Measurements from ENCODE around the gene ADARB1.

ADARB1 gene

DNA sequence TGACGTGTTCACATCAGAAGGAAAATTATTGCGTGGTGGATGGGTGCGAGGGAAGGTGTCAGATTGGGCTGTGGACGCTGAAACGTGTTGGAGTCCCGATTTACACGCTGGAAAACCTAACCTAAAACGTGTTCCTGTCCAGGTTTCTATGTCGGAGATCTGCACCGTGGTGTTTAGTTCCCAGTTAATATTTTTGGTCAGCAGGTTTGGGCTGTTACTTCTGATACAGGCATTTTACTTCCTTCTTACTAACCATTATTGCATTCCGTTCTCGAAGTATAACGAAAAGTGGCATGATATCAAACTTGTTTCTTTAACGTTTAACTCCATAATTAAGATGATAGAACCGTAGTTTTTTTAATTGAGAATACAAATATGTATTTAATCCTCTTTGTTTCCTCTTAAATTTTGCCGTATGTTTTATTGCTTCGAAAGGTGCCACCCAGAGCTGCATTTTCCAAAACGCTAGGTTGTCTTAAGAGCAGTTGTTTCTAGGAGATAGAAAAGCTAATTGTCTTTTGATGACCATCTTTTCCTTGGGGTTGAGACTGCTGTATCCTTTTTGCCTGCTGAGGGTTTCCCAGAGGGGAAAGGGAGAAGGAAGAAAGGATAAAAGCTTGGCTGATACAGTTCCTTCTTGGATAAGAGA is 1.3 kb downstream of the ADARB1 start:
- DNase-seq (ENCODE audit: low read depth in 2 of 2) = no peak

DNA sequence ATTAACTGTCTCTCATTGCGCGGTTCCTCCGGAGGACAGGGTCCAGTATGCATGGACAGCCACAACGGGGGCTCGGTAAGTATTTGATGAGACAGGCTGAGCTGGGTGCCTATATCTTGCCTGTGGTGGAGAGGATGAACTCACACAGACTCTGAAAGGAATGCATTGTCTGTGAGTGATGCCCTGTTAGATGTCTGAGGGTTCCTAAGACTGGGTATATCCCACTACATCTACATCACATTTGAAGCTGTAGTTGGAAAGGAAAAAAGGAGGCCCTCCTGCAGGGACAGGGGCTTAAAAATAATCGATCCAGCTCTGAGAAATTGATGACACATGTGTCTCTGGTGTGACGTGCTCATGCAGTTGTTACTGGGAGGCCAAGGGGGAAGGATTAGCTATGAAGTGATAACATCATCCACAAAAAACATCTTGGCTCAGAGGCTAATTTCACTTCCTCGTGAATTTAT is 1.9 kb downstream of the ADARB1 start:
- DNase-seq (ENCODE audit: low read depth in 2 of 2) = no peak

DNA sequence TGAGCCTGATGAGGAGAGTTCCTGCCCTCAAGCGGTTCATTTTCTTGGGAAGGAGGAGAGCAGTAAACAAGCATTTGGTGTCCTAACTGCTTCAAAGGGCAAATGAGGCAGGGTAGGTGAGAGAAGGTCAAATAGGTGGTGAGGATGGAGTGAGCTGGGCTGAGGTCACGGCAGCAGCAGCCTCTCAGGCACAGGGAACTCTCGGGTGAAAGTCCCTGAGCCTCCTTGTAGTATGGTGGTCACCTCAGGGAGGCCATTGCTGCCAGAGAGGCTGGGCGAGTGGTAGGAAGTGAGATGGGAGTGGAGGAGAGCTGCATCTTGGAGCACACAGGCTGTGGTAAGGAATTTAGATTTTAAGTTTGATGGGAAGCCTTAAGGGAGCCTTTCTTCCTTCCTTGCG is 4.0 kb downstream of the ADARB1 start:
- no peak for DNase-seq (ENCODE audit: low read depth in 2 of 2)

DNA sequence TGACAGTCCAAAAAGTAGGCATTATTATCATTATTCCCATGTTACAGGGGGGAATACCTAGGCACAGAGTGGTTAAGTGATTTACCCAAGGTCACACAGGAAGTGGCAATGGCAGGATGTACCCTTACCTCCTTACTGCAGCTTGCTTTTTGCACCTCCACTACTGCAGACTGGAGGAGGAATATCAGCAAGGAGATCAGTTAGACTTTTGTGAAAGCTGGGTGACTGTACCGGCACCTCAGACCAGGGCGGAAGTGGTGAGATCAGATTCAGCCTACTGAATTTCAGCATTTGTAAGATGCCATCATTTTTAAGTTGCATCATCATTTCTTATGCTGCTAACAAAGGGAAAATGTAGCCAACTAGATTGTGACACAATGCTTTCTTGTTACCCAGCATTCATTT is 4.5 kb downstream of the ADARB1 start:
- DNase-seq (ENCODE audit: low read depth in 2 of 2) = peak; percentile 45 to 70

DNA sequence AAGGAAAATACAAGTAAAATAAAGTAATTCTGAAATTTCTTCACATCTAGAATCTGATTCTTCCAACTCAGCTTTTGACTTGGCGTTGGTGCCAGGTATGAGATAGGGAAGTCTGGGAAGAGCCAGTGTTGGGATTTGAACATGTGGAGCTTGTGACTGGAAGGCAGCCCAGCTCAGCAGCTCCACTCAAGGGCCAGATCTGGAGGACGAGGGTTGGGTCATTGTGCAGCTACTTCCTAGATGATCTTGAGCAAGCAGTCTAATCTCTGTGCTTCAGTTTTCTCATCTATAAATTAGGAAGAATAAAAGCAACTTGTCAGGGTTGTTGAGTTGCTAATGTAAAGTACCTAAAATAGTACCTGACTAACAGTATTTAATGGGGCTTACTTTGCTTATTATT is 5.0 kb downstream of the ADARB1 start:
- no peak for DNase-seq (ENCODE audit: low read depth in 2 of 2)

DNA sequence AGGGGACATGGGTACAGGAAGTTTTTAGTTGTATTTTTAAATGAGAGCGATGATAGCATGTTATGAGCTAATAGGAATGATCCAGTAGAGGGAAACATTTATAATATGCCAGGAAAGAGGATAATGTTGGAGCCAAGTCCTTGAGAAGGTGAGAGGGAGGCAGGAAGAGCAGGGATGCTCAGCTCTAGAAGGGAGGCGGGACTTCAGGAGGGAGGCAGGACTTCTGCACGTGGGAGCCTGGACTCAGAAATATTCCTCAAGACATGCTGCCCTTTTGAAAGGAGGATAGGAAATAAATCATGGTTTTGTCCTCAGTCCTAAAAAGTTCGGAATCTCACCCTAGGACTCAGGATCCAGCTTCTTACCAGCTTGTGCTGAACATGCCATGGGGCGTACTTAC is 5.9 kb downstream of the ADARB1 start:
- no peak for DNase-seq (ENCODE audit: low read depth in 2 of 2)

DNA sequence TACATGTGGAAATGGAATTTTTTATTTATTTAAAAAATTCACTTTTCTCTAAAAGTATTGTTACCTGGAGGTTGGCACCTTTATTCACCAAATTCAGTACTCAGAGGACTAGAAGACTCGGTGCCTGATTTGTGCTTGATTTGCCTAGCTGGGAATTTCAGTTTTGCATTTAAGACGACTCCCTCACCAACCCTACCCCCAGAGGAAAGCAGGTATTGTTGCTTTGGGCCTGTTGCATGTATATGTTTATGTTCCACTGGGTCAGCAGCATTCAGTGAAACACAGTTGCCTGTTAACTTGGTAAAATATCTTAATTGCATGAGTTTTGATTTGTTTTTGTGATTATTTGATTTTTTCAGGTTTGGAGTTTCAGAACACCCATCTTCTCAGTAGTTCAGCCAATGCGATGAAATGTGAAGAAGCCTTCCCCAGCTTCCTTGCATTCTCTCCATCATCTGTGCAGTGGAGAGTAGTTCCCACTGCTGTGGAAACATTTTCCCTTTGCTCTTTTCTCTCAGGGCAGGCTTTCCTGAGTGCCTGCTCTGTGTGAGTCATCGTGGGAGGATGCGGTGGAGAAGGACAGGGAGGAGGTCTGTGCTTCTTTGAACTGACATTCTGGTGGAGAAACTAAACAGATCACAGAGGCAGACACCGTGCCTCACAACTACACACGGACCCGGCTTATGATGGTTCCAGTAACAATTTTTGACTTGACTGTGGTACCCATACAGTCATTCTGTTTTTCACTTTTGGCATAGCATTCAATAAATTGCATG is 6.4 kb downstream of the ADARB1 start:
- DNase-seq (ENCODE audit: low read depth in 2 of 2) = no peak

DNA sequence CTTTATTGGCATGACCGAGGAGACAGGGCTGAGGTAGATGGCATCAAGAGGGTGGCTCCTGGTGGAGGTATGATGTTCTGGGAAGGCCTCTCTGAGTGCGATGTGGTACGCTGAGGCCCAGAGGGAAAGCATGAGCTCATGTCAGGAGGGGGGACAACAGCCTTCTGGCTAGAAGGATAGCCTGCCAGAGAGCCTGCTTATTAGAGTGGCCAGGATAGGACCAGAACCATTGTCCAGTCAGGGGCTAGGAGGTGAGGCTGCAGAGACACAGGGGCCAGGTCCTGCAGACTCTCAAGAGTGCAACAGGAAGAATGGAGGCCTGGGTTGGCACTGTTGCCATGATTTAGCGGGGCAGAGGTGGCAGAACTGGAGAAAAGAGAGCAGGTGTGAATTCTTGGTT is 7.3 kb downstream of the ADARB1 start:
- no peak for DNase-seq (ENCODE audit: low read depth in 2 of 2)

DNA sequence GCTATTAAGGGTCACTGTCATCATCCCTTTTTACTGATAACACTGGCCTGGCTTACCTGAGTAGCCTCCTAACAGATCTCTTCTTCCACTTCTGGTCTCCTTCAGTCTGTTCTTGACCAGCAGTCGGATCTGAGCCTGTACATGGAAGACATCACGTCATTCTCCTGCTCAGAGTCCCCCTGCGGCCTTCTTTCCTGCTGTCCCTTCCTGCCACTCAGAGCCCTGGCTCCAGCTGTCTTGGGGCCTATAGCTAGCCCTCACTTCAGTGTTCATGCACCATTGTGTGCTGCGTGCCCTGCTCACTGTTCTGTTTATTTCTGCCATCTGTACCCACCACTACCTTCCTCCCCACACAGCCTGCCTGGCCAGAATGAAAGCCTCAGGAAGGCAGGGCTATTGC is 8.4 kb downstream of the ADARB1 start:
- DNase-seq (ENCODE audit: low read depth in 2 of 2) = no peak

DNA sequence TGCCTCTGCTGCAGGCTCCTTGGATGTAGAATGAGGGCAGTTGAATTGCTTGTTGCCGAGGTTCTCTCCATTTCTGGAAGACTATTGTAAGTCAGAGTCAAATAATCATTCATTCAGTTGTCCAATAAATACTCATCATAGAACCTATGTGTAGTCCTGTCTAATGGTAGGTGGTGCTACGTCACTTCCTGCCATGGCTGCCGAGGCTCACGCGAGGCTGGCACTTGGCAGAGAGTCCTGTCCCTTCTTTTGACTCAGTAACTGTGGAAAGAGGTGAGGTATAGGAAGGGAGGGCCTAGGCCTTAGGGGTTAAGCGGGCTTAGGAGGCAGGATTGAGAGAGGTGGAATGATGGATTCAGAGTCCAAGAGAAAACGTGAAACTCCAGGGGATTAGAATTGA is 9.7 kb downstream of the ADARB1 start:
- no peak for DNase-seq (ENCODE audit: low read depth in 2 of 2)

DNA sequence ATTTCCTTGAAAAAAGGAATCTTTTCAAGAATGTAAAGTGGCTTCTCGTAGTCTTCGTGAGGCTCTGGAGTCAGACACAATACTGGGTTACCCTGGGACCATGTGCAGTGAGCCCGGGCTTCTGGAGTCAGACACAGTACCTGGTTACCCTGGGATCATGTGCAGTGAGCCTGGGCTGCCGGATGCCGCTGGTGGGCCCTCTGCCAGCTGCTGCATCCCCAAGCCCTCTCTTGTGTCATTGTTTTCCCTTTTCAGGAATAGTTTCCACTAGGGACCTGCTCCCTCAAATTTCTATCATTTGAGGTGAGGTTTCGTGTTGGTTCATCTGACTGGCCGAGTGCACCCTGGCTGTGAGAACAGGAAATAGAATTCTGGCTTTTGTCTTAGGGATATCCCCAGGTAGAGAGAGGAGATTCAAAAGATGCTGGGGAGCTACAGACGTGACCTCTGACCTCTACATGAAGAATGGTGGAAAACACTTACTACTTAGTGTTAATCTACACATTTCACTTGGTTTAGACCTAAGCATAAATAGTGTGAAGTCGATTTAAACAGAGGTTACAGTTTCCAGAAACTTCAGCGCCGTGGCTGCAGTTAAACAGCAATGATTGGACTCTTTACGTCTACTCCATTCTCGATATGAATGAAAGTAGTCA is 10.6 kb downstream of the ADARB1 start:
- no peak for DNase-seq (ENCODE audit: low read depth in 2 of 2)

DNA sequence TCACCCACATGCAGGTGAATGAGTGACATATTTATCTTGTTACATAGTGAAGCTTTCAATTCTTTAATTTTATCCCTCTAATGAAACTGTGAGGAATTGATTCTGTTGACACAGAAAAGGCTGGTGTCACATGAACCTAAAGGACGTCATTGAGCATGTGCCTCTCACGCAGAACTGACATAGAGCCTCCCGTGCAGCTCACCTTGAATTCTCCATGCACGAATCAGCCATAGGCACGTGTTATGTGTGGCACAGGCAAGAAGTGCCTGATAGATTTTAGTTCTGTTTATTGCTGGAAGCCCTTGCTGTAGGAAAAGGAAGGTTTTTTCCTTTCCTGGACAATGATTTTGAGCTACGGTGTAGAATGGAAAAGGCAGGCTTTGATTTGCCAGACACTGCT is 11.3 kb downstream of the ADARB1 start:
- DNase-seq (ENCODE audit: low read depth in 2 of 2) = no peak

DNA sequence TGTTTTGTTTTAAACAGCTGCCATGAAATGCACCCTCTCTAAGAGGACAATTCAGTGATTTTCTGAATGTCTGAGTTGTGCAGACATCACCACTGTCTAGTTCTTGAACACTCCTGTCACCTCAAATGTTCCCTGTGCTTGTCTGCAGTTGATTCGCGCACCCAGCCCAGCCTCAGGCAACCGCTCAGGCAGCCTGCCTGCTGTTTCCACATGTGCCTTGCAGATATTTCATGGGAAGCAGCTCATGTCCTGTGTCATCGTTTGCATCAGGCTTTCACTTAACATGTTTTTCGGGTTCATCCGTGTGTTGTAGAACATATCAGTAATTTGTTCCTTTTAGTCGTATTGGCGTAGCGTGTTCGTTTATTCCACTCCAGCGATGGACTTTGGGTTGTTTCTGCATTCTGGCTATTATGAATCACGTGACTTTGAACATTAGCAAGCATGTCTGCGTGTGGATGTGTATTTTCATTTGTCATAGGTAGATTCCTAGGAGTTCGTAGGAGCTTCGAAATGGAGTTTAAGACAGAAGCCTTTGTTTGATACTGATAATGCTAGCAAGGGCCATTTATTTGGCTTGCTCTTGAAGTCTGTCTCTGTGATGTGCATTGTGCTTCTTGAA is 12.1 kb downstream of the ADARB1 start:
- no peak for DNase-seq (ENCODE audit: low read depth in 2 of 2)

DNA sequence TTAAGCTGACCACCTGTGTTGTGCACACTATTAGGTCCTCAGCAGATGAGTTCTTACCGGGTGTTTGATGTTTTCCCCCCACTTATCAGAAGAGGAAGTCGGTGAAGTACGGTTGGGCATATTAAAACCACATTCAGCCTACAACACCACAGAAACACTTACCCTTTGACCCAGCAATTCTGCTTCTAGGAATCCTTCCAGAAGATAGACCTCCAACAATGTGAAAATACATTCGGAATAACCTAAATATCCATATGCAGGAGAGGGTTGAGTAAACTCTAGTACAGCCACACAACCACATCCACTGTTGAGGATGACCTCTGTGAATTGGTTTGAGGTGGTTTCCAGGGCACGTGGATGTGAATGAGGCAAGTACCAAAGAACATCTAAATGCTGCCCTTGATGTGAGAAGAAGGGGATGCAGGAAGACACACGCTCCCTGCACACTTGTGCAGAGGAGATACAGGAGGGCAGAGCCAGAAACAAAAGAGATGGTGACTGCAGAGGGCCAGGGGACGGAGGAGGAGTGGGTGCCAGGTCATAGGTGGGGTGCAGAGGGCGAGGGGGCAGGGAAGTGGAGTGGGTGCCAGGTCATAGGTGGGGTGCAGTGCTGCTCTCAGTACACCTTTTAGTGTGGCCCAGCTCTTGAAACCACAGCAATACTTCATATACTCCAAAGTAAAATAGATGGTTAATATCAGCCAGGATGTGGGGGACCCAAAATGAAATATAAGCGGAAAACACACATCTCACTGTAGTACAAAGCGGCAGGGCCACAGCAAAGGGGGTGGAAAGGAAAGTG is 12.8 kb downstream of the ADARB1 start:
- DNase-seq (ENCODE audit: low read depth in 2 of 2) = no peak

DNA sequence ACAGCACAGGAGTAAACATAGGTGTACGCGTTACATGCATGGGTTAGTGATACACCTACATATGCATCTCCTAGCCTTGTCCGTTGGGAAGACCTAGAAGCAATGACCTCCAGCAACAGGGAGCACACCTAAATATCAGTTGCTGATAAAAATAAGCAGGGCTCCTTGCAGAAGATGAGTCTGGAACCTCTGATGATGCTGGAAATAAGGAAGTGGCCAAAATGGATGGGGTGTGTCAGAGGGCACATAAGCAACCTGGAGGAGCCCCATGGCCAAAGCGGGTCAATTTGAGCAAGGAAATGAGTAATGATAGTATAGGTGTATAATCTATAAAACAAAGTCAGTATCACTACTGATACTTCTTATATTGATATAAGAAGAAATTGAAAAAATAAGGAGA is 13.7 kb downstream of the ADARB1 start:
- DNase-seq (ENCODE audit: low read depth in 2 of 2) = no peak

DNA sequence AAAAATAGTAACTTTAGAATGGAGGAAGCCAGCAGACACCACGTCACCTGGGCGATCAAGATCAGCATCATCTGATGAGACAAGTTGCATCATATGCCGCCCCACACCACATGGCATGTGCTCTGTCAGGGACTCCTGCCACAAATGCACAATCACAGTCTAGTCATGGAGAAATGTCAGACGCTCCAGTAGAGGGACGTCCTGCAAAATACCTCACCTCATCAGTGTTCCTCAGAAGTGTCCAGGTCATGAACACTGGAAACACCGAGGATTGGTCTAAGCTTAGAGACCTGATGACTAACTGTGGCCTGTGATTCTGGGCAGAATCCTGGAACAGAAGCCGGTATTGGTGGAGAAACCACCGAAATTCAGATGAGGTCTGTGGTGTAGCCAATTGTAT is 14.3 kb downstream of the ADARB1 start:
- no peak for DNase-seq (ENCODE audit: low read depth in 2 of 2)

DNA sequence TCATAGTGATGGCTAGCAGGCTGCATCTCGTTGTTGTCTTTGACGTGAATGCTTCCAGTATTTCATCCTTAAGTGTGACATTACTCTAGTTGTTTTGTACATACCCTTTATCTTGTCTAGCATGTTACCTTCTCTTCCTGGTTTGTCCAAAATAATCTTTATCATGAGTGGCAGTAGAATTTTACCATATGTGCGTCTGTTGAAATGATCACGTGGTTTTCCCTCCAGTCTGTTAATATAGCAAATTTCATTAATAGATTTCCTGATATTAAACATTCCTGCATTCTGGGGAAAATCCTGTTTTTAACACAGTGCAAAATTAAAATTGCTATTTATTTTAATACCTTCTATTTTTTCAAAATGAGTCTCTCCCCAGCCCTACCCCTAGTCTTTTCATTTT is 15.6 kb downstream of the ADARB1 start:
- no peak for DNase-seq (ENCODE audit: low read depth in 2 of 2)

DNA sequence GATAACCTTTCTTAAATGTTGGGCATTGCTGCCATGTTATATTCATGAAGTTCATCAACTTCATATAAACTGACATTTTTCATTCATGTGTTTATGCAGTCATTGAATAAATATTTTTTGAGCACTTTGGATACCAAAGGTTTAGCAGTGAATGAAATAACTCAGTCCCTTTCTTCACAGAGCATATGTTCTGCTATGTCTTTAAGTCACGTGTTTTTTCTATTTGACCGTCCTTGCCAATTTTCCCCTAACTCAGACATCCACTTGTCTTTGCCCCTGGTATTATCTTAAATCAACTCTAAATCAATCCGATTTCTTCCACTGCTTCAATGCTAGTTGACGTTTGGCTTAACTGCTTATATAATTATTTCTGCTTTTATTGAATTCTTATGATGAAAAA is 16.6 kb downstream of the ADARB1 start:
- DNase-seq (ENCODE audit: low read depth in 2 of 2) = no peak

DNA sequence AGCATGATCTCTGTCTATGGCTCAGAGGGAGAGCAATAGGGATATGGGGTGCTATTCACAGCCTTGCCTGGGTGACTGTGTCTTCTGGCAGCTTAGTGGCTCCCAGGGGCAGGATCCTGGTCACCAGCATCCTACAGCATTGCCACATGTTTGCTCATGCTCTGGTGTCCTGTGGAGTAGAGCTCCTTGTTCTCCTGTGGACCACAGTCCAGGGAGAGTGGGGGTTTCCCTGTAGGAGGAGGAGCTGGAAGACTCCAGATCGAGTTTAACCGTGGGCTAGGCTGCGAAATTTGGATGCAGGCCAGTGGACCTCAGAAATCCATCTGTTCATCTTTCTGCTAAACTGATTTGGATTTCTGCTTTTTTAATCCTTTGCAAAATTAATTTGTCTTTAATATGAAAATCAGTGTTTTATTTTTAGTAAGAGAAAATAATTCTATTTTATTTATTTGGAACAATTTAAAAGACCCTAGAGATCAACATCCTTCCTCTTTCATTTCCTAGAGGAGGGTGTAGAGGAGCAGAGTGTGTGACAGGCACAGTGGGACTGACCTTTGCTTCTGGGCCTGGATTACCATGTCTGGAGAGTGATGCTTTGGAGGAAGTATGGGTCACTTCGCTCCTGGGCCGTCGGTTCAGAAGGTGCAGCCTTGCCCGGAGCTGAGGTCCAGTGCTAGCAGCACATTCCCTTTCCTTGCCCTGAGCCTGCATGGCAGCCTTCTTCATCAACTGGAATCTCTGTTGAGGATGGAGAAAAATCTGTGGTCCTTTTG is 17.4 kb downstream of the ADARB1 start:
- no peak for DNase-seq (ENCODE audit: low read depth in 2 of 2)

DNA sequence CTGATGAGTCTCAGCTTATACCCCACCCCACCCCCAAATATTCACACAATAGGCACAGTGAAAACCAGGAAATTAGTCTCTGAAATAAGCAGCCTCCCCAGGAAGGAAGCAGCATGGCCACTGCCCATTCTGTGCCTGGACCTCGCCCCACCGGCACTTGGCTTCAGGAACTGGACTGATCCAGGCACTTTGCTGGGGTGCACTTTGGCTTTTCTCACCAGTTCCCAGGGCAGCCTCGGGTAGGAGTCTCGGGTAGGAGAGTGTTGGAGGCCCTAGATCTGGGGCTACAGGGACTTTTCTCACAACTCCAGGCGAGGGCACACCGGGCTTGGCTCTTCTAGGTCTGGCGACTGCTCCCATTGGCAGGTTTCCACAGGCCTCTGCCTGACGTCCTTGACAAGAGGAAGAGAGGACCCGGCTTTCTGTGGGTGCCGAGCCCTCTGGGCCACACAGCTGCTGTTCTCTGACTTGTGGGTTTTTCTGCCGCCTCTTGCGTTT is 18.7 kb downstream of the ADARB1 start:
- DNase-seq (ENCODE audit: low read depth in 2 of 2) = no peak

DNA sequence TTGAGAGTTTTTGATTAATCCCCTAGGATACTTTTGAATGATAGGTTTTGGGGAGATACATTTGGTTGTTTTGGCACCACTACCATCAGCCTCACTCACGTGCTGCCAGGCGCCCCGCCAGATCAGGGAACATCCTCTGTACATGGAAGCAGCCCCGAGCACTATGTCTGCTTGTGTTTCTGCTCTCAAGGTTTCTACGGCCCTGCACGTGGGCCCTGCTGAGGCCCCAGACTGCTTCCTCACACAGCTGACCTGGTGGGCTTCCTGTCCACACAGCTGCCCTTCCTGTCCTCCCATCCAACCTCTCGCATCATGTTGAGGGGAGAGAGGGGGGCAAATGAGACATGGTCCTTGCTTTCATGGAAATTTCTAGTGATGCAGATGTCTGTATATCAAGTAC is 20.0 kb downstream of the ADARB1 start:
- DNase-seq (ENCODE audit: low read depth in 2 of 2) = no peak

All from stimulated activated CD8-positive, alpha-beta memory T cell treated with anti-CD3 and anti-CD28 coated beads, Interleukin-15, amount 100 ng/mL, for 4 hours (primary cell).